Measurements from ENCODE around the gene XYLT2. TPM values are rescaled to one million over a fixed set of nuclear protein-coding genes. Genes with fewer than 3 reads are reported as not detected.
"Not testable (repeated sequence)": the region's sequence is repeated elsewhere in the genome, so short reads cannot be mapped to it uniquely, and the experiment has no call there.

XYLT2 gene
- total and polyA plus RNA-seq, 4 donors = 15.3 to 35.9 (median 21.0) TPM

GRCh38 chr17:50330151-50330775 lies 15.7 kb upstream of the XYLT2 start:
- DNase-seq (ENCODE audit: low read depth in 4 of 6, low spot score in 6 of 6) = no peak
- Histone ChIP-seq H3K4me3 (ENCODE audit: low read depth, low read length) (no peak overlapping the region), H3K27me3 (ENCODE audit: control insufficient read depth, insufficient read depth, low read length) (no peaks in the 10 kb centered on the region), H3K9me3 (ENCODE audit: control insufficient read depth, insufficient read depth, low read length) (no peaks in the 10 kb centered on the region), H3K4me1 (ENCODE audit: control insufficient read depth, insufficient read depth, low read length) (peaks cover 17% of the 10 kb centered on the region), H3K27ac (ENCODE audit: low read depth, low read length) (no peak overlapping the region), H3K36me3 (ENCODE audit: control insufficient read depth, insufficient read depth, low read length) (no peaks in the 10 kb centered on the region)
- WGBS (ENCODE audit: insufficient coverage) = 75% methylated on average over 11 of the region's 11 CpGs

GRCh38 chr17:50331085-50331791 lies 14.7 kb upstream of the XYLT2 start:
- no peak overlapping the region for H3K4me3 ChIP-seq (ENCODE audit: low read depth, low read length)
- no peak overlapping the region for H3K27ac ChIP-seq (ENCODE audit: low read depth, low read length)
- no peak for DNase-seq (ENCODE audit: low read depth in 4 of 6, low spot score in 6 of 6)
- no peaks in the 10 kb centered on the region for H3K27me3 ChIP-seq (ENCODE audit: control insufficient read depth, insufficient read depth, low read length)
- H3K36me3 ChIP-seq (ENCODE audit: control insufficient read depth, insufficient read depth, low read length) = no peaks in the 10 kb centered on the region
- no peaks in the 10 kb centered on the region for H3K9me3 ChIP-seq (ENCODE audit: control insufficient read depth, insufficient read depth, low read length)
- H3K4me1 ChIP-seq (ENCODE audit: control insufficient read depth, insufficient read depth, low read length) = peaks cover 17% of the 10 kb centered on the region
- 90% methylated on average over 4 of the region's 4 CpGs for WGBS (ENCODE audit: insufficient coverage)

DNA sequence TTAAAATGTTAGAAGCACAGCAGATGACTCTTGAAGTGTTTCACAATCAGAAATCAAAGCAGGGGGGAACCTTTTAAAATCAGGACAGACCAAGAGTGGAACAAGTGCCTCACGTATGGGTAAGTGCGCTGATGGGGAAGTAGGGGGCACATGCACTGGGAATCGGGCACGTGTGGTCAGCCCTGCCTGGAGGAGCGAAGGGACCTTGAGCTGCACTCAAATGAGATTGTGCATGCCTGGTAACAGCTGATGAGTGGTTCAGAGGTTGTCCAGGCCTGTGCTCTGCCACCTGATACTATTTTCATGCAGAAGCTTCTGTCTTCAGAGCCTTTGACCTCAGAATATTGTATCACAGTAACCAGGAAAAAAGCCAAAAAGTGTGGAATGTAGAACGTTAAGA lies 13.7 kb upstream of the XYLT2 start:
- no peaks in the 10 kb centered on the region for H3K36me3 ChIP-seq (ENCODE audit: control insufficient read depth, insufficient read depth, low read length)
- H3K9me3 ChIP-seq (ENCODE audit: control insufficient read depth, insufficient read depth, low read length) = no peaks in the 10 kb centered on the region
- no peak for DNase-seq (ENCODE audit: low read depth in 4 of 6, low spot score in 6 of 6)
- WGBS (ENCODE audit: insufficient coverage) = 78% methylated on average over 5 of the region's 6 CpGs
- H3K27me3 ChIP-seq (ENCODE audit: control insufficient read depth, insufficient read depth, low read length) = no peaks in the 10 kb centered on the region
- H3K4me3 ChIP-seq (ENCODE audit: low read depth, low read length) = no peak overlapping the region
- peaks cover 17% of the 10 kb centered on the region for H3K4me1 ChIP-seq (ENCODE audit: control insufficient read depth, insufficient read depth, low read length)
- no peak overlapping the region for H3K27ac ChIP-seq (ENCODE audit: low read depth, low read length)

DNA sequence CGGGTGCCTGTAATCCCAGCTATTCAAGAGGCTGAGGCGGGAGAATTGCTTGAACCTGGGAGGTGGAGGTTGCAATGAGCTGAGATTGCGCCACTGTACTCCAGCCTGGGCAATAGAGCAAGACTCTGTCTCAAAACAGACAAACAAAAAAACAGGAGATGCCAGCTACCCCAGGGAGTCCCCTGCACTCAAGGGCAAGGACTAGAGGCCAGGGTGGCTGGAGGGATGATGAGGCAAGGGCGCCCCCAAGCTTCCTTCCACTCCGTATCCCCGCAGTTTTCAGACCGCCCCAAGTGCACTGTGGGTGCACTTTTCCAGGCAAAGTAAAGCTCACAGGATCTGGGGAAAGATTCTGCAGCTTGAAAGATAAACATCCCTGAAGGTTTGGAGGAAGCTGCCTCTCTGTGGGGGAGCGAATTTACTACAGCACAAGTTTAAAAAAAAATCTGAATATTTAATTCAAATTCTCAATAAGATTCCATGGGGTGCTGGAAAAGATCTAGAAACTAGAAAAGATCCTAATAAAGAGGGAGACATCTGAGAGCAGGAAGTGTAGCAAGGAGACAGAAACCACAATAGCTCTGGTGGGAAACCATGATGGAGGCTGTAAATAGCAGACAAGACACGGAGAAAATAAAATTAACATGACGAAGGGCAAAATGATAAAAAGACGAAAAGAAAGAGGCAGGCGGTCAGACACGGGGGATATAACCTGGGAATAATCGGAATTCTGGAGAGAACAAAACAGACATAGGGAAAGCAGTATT lies 12.5 kb upstream of the XYLT2 start:
- H3K36me3 ChIP-seq (ENCODE audit: control insufficient read depth, insufficient read depth, low read length); H3K9me3 ChIP-seq (ENCODE audit: control insufficient read depth, insufficient read depth, low read length); H3K27me3 ChIP-seq (ENCODE audit: control insufficient read depth, insufficient read depth, low read length); H3K4me1 ChIP-seq (ENCODE audit: control insufficient read depth, insufficient read depth, low read length); H3K4me3 ChIP-seq (ENCODE audit: low read depth, low read length): not testable (repeated sequence)
- peak in 1 of 6 donors; percentile 35 for DNase-seq (ENCODE audit: low read depth in 4 of 6, low spot score in 6 of 6)
- peak overlapping the region; percentile 61 for H3K27ac ChIP-seq (ENCODE audit: low read depth, low read length)
- WGBS (ENCODE audit: insufficient coverage) = no CpG with 5 or more reads among the region's 14 CpGs

DNA sequence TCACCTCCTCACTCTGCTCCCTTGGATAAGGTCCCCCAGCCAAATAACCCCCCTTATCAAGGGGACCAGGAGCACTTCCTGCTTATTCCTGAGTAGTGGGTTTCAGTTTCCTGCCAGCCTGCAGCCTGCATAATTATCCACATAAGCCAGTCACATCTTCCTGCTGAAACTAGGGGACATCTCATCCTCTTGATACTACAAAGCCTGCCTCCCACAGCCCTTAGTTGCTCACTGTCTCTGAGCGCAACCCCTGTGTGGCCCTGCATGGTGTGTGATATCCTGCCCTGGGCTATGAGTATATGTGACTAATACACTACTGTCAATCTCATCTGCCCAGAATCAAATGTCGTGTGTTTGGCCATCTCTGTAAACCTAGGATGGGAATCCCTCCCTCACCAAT lies 8.0 kb upstream of the XYLT2 start:
- Histone ChIP-seq H3K4me1 (ENCODE audit: control insufficient read depth, insufficient read depth, low read length) (peaks cover 3% of the 10 kb centered on the region), H3K4me3 (ENCODE audit: low read depth, low read length) (no peak overlapping the region), H3K9me3 (ENCODE audit: control insufficient read depth, insufficient read depth, low read length) (peaks cover 3% of the 10 kb centered on the region), H3K27me3 (ENCODE audit: control insufficient read depth, insufficient read depth, low read length) (peaks cover 2% of the 10 kb centered on the region), H3K36me3 (ENCODE audit: control insufficient read depth, insufficient read depth, low read length) (no peaks in the 10 kb centered on the region), H3K27ac (ENCODE audit: low read depth, low read length) (no peak overlapping the region)
- DNase-seq (ENCODE audit: low read depth in 4 of 6, low spot score in 6 of 6) = no peak
- no CpG with 5 or more reads among the region's 2 CpGs for WGBS (ENCODE audit: insufficient coverage)

GRCh38 chr17:50338645-50339044 lies 7.3 kb upstream of the XYLT2 start:
- Histone ChIP-seq H3K9me3 (ENCODE audit: control insufficient read depth, insufficient read depth, low read length) (peaks cover 3% of the 10 kb centered on the region), H3K4me1 (ENCODE audit: control insufficient read depth, insufficient read depth, low read length) (no peaks in the 10 kb centered on the region), H3K4me3 (ENCODE audit: low read depth, low read length) (no peak overlapping the region), H3K27me3 (ENCODE audit: control insufficient read depth, insufficient read depth, low read length) (peaks cover 2% of the 10 kb centered on the region), H3K36me3 (ENCODE audit: control insufficient read depth, insufficient read depth, low read length) (no peaks in the 10 kb centered on the region), H3K27ac (ENCODE audit: low read depth, low read length) (no peak overlapping the region)
- DNase-seq (ENCODE audit: low read depth in 4 of 6, low spot score in 6 of 6) = no peak

- no peaks in the 10 kb centered on the region for H3K4me1 ChIP-seq (ENCODE audit: control insufficient read depth, insufficient read depth, low read length)
- H3K4me3 ChIP-seq (ENCODE audit: low read depth, low read length) = no peak overlapping the region
- no peak overlapping the region for H3K27ac ChIP-seq (ENCODE audit: low read depth, low read length)
- DNase-seq (ENCODE audit: low read depth in 4 of 6, low spot score in 6 of 6) = no peak
- H3K36me3 ChIP-seq (ENCODE audit: control insufficient read depth, insufficient read depth, low read length) = no peaks in the 10 kb centered on the region
- peaks cover 3% of the 10 kb centered on the region for H3K9me3 ChIP-seq (ENCODE audit: control insufficient read depth, insufficient read depth, low read length)
- peaks cover 2% of the 10 kb centered on the region for H3K27me3 ChIP-seq (ENCODE audit: control insufficient read depth, insufficient read depth, low read length)
These were observed 6.5 kb upstream of the XYLT2 start for GRCh38 chr17:50339381-50339780.

DNA sequence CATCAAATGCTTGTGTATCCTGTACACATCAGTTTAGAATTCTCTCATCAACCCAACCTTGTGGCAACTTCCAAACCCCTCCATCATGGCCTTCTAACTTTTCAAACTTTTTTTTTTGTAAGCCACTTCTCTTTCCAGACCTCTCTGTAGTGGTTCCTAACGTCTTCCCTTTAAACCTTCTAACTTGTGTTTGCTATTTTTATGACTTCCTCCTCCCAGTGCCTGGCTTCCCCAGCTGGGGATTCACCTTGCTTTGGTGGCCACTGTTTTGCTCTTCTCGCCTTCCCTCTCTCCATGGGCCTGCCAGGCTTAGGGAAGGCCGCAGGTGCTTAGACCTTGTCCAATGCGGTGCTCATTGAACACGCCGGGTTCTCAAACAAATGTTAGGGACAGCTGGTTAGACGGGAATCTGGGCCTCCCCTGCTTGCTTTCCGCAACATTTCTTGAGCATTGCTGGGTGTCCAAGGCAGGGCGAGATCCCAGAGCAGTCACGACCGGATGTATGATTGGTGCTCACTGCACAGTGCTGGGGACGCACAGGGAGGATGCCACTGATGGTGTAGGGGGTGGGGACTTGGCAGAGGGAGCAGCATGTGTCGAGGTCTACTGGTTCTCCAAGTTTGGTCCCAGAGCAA lies 1.1 kb upstream of the XYLT2 start:
- peaks cover 6% of the 10 kb centered on the region for H3K36me3 ChIP-seq (ENCODE audit: control insufficient read depth, insufficient read depth, low read length)
- WGBS (ENCODE audit: insufficient coverage) = 70% methylated on average over 11 of the region's 13 CpGs
- no peaks in the 10 kb centered on the region for H3K9me3 ChIP-seq (ENCODE audit: control insufficient read depth, insufficient read depth, low read length)
- no peak overlapping the region for H3K27ac ChIP-seq (ENCODE audit: low read depth, low read length)
- H3K4me3 ChIP-seq (ENCODE audit: low read depth, low read length) = no peak overlapping the region
- peaks cover 2% of the 10 kb centered on the region for H3K27me3 ChIP-seq (ENCODE audit: control insufficient read depth, insufficient read depth, low read length)
- H3K4me1 ChIP-seq (ENCODE audit: control insufficient read depth, insufficient read depth, low read length) = peaks cover 24% of the 10 kb centered on the region
- no peak for DNase-seq (ENCODE audit: low read depth in 4 of 6, low spot score in 6 of 6)

GRCh38 chr17:50346313-50347116 lies 589 bp downstream of the XYLT2 start:
- peak in 2 of 6 donors; percentile 38 to 53 for DNase-seq (ENCODE audit: low read depth in 4 of 6, low spot score in 6 of 6)
- Histone ChIP-seq H3K4me3 (ENCODE audit: low read depth, low read length) (peak overlapping the region; percentile 79), H3K36me3 (ENCODE audit: control insufficient read depth, insufficient read depth, low read length) (peaks cover 9% of the 10 kb centered on the region), H3K27me3 (ENCODE audit: control insufficient read depth, insufficient read depth, low read length) (peaks cover 2% of the 10 kb centered on the region), H3K9me3 (ENCODE audit: control insufficient read depth, insufficient read depth, low read length) (no peaks in the 10 kb centered on the region), H3K4me1 (ENCODE audit: control insufficient read depth, insufficient read depth, low read length) (peaks cover 24% of the 10 kb centered on the region), H3K27ac (ENCODE audit: low read depth, low read length) (no peak overlapping the region)
- WGBS (ENCODE audit: insufficient coverage) = under 1% methylated on average over 53 of the region's 57 CpGs
